Activated CD4-positive, alpha-beta T cell treated with anti-CD3 and anti-CD28 coated beads, Interleukin-2, amount 10 ng/mL, durations not matched to agents 24 days and 14 days (primary cell): ENCODE data around the gene APOA5. TPM values are rescaled to one million over a fixed set of nuclear protein-coding genes. Genes with fewer than 3 reads are reported as not detected.
"Not testable (repeated sequence)": the region's sequence is repeated elsewhere in the genome, so short reads cannot be mapped to it uniquely, and the experiment has no call there.

ENCODE experiments used
- DNase-seq: peaks from one replicate; pipeline ENCODE4 v3.0.0; 2022
- H3K27ac Mint-ChIP-seq: one replicate; pipeline ENCODE4 v1.8.0; 2022; ENCODE audit warnings: mild to moderate bottlenecking, mixed read lengths
- H3K27me3 Mint-ChIP-seq: one replicate; pipeline ENCODE4 v1.8.0; 2022; ENCODE audit warnings: mixed read lengths
- H3K36me3 Mint-ChIP-seq: one replicate; pipeline ENCODE4 v1.8.0; 2022; ENCODE audit warnings: low read depth, mild to moderate bottlenecking, mixed read lengths
- H3K4me1 Mint-ChIP-seq: one replicate; pipeline ENCODE4 v1.8.0; 2021; ENCODE audit warnings: mixed read lengths
- H3K4me3 Mint-ChIP-seq: one replicate; pipeline ENCODE4 v1.8.0; 2022; ENCODE audit warnings: mild to moderate bottlenecking, moderate library complexity, mixed read lengths
- H3K9me3 Mint-ChIP-seq: one replicate; pipeline ENCODE4 v1.8.0; 2021; ENCODE audit warnings: mixed read lengths
- intact Hi-C: fragments of 100-400 bp; cut with micrococcal nuclease; formaldehyde crosslinking; loops from one replicate; pipeline ENCODE4 v1.15.1; 2023
- total RNA-seq: library from RNA; stranded (reverse); gene quantifications from 2 replicates; pipeline ENCODE4 v1.2.3, GENCODE V29; 2022

APOA5 gene
- total RNA-seq, 1 donor from 2014 or later = not detected

DNA sequence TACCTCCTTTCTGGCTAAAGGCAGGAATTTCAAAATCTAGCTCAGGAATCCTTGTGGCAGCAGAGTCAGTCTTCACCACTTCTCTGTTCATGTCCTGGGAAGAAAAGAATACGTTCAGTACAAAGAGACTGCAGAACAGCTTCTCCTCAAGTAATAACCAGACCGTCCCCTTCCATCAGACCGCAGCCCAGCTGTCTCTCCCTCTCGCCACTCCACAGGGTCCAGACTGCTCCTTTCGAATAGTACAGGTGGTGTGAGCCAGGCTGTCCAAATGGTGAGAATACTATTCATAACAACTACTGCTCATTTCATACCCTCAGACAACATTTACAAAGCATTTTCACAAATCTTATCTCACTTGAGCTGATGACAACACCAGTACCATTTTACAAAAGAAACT is 4.7 kb downstream of the APOA5 start:
- Mint-ChIP-seq H3K36me3 (peaks cover 52% of the 10 kb centered on the region), H3K27ac (peak overlapping the region; percentile 76), H3K4me1 (peaks cover 53% of the 10 kb centered on the region), H3K4me3 (peak overlapping the region; percentile 97), H3K9me3 (no peaks in the 10 kb centered on the region), H3K27me3 (peaks cover 2% of the 10 kb centered on the region)
- intact Hi-C loops = loop anchor here (5.0 kb wide), 1 partner anchor 445 kb away; the partner anchor contains the start of genes PCSK7 and RNF214
- DNase-seq = no peak

DNA sequence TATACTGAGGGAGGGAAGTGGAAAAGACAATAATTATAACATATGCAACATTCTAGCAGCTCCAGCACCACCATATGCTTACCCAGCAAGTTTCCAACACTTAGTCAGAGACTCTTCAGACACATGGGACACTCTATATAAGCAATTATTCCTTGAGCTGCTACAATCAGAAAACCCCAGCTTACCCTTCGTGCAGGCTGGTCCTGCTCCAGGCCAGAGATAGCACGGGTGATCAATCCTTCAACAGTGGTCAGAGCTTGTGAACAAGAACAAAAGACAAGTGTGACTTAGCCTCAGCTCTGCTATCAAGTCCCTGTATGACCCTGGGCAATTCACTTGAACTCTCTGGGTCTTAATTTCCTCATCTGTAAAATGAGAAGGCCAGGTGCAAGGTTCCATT is 5.4 kb downstream of the APOA5 start:
- H3K36me3 Mint-ChIP-seq = peaks cover 57% of the 10 kb centered on the region
- DNase-seq = no peak
- peaks cover 52% of the 10 kb centered on the region for H3K4me1 Mint-ChIP-seq
- H3K4me3 Mint-ChIP-seq = peak overlapping the region; percentile 97
- peaks cover 2% of the 10 kb centered on the region for H3K27me3 Mint-ChIP-seq
- H3K27ac Mint-ChIP-seq = no peak overlapping the region
- intact Hi-C loops = loop anchor here (5.0 kb wide), 1 partner anchor 446 kb away; the partner anchor contains the start of genes PCSK7 and RNF214
- H3K9me3 Mint-ChIP-seq = no peaks in the 10 kb centered on the region

DNA sequence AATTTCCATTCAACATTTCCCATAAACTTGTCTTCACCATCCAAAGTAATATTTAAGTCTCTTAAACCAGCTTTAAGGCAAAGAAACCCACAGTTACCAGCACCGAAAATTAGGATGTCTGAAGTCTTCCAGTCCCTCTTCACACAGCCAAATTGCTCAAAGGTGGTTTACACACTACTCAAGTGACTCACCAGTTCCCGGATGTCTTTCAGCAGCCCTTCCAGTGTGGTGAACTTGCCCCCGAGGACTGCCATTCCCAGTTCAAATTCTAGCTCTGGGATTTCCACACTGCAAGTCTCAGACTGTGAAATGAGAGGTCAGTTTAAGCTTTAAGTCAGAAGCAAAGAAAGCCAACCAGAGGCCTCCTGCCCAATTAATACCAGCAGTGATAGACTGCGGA is 9.0 kb downstream of the APOA5 start:
- Mint-ChIP-seq H3K4me1 (peaks cover 55% of the 10 kb centered on the region), H3K27ac (peak overlapping the region; percentile 59), H3K4me3 (no peak overlapping the region), H3K27me3 (no peaks in the 10 kb centered on the region), H3K36me3 (peaks cover 87% of the 10 kb centered on the region), H3K9me3 (no peaks in the 10 kb centered on the region)
- DNase-seq = no peak
- intact Hi-C loops = no loop called here

DNA sequence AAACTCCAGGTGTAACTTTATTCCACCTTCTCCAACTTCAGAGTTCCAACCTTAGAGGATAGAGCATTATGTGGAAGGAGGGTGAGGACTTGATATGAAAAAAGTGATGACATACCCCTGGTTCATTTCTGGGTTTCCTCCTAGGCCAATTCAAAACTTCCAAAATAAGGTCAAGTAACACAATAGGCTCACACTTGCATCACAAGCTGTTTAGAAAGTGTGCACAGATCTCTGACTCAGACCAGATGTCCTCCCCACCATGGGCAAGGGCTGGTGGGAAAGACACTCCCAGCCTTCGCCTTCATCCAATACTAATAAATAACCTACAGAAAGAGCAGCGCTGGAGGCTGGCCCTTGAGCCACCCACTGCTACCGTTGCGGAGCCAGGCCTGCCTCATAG is 13.1 kb downstream of the APOA5 start:
- H3K27ac Mint-ChIP-seq = no peak overlapping the region
- peaks cover 54% of the 10 kb centered on the region for H3K4me1 Mint-ChIP-seq
- intact Hi-C loops = loop anchor here (10.0 kb wide), 2 partner anchors 246 to 1036 kb away; no protein-coding TSS in a partner anchor
- peaks cover 75% of the 10 kb centered on the region for H3K36me3 Mint-ChIP-seq
- no peaks in the 10 kb centered on the region for H3K9me3 Mint-ChIP-seq
- H3K4me3 Mint-ChIP-seq = no peak overlapping the region
- DNase-seq = no peak
- no peaks in the 10 kb centered on the region for H3K27me3 Mint-ChIP-seq

DNA sequence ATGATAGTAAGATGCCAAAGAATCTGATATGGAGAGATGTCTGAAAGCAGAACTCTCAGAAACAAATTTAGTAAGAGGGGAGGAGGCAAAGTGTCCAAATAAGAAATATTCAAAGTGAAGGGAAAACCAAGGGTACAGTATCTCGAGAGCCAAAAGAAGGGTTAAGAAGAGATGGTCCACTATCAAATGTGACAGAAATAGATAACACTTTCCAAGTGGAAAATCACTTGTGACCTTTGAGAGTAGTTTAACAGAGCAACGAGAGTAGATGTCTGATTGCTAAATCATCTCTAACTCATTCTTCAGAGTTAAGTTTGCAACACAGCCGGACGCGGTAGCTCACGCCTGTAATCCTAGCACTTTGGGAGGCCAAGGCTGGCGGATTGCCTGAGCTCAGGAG is 14.6 kb downstream of the APOA5 start:
- H3K27me3 Mint-ChIP-seq = no peaks in the 10 kb centered on the region
- peaks cover 62% of the 10 kb centered on the region for H3K36me3 Mint-ChIP-seq
- no peak overlapping the region for H3K4me3 Mint-ChIP-seq
- intact Hi-C loops = loop anchor here (10.0 kb wide), 2 partner anchors 248 to 1038 kb away; no protein-coding TSS in a partner anchor
- H3K9me3 Mint-ChIP-seq = no peaks in the 10 kb centered on the region
- H3K4me1 Mint-ChIP-seq = peaks cover 43% of the 10 kb centered on the region
- peak overlapping the region; percentile 63 for H3K27ac Mint-ChIP-seq
- no peak for DNase-seq

DNA sequence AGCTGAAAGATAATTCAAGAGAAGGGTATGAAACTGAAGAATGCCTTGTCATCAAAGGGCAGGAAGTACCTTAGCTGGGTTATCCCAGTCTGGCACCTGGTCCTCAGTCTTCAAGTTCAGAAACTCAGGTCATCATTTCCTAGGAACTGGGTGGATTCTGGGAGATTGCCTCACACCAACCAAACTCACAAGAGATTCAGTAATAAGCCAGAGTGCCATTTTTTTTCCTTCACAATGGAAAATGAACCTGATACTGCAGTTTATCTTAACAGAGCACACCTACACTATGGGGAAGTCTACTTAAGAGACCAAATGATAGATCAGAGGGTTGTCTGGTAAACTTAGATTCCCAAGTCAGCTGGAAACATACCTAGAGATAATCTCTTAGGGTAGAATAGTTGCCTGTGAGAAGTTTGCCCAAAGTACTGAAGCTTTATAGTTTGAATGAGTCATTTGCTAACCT is 15.1 kb downstream of the APOA5 start:
- peaks cover 47% of the 10 kb centered on the region for H3K4me1 Mint-ChIP-seq
- no peaks in the 10 kb centered on the region for H3K9me3 Mint-ChIP-seq
- DNase-seq = no peak
- no peak overlapping the region for H3K4me3 Mint-ChIP-seq
- peak overlapping the region; percentile 63 for H3K27ac Mint-ChIP-seq
- H3K27me3 Mint-ChIP-seq = no peaks in the 10 kb centered on the region
- H3K36me3 Mint-ChIP-seq = peaks cover 58% of the 10 kb centered on the region
- intact Hi-C loops = loop anchor here (10.0 kb wide), 2 partner anchors 248 to 1038 kb away; no protein-coding TSS in a partner anchor

DNA sequence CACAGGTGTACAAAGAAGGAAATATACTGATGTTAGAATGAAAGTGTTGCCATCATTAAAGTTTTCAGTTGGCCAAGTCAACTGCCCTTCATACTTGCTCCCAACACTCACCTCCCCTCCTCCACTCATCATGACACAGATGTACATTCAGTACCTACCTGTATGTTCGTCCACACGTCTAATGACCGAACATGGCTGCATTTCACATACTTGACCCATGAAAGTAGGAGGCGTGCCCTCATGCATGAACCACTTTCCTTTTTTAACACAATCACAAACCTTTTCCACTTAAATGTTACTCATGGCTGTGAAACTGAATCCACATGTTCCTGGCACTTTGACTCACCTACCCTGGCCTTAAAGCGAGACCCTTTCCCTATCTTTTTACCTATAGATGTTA is 15.7 kb downstream of the APOA5 start:
- DNase-seq = no peak
- Mint-ChIP-seq H3K9me3 (no peaks in the 10 kb centered on the region), H3K36me3 (peaks cover 54% of the 10 kb centered on the region), H3K27me3 (no peaks in the 10 kb centered on the region), H3K4me1 (peaks cover 48% of the 10 kb centered on the region), H3K4me3 (no peak overlapping the region), H3K27ac (peak overlapping the region; percentile 63)
- intact Hi-C loops = loop anchor here (10.0 kb wide), 2 partner anchors 249 to 1039 kb away; no protein-coding TSS in a partner anchor

DNA sequence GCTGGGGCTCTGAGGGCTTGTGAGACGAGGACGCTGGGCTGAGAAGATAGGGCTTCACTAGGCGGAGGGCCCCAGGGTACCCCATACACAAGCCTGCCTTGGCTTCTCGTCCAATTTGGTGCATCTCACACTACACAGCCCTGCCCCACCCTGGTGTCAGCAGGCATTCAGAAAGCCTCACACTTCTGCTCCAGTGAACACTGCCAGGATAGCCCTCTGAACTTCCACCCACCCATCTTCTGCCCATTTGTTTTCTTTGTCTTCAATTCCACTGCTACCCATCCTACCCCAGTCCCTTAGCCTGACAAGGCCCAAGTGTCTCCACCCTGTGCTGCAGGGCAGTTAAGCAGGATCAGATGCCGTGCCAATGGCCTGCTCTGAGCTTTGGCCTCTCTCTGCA is 17.0 kb downstream of the APOA5 start:
- Mint-ChIP-seq H3K9me3 (no peaks in the 10 kb centered on the region), H3K4me3 (no peak overlapping the region), H3K27ac (no peak overlapping the region), H3K4me1 (peaks cover 48% of the 10 kb centered on the region), H3K27me3 (no peaks in the 10 kb centered on the region), H3K36me3 (peaks cover 50% of the 10 kb centered on the region)
- no peak for DNase-seq
- intact Hi-C loops = loop anchor here (5.0 to 10.0 kb wide), 4 partner anchors 78 to 1040 kb away; partner anchors contain the start of gene SIK3

DNA sequence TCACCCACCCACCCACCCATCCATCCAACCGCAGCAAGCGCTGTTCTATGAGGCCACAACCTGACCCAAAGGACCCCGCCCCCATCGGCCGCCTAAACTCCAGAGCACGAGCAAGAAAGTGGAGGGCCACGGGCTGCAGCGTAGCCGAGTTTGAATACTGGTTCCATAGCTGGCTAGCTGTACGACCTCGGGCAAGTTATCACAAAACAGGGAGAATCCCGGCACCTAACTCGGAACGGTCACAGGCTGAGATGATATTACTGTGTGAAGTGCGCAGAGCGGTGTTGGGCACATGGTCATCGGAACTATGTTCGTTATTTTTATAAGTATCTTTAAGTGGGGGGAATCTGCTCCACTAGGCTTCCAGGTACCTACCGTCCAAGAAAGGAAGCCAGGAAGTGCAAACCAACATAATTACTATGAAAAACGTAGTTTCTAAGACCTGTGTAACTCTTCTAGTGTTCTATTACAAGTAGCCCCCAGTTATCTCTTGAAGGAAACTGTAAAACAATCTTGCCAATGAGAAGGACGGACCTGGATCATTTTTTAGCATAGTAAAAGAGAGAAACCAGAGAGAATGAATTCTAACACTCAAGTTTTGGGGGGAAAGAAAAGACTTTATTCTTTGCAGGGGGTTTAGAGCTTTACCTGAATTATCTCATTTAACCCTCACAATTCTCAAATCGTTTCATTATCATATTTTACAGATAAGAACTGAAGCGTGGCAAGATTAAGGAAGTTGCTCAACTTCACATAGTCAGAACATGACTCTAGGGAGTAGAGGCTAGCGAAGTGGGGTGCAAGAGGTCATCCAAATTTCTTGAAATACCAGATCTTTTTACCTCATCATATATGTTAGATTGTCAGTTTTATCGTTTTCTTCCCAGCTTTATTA is 18.2 kb downstream of the APOA5 start:
- H3K27ac Mint-ChIP-seq = peak overlapping the region; percentile 95
- no peak for DNase-seq
- peaks cover 51% of the 10 kb centered on the region for H3K4me1 Mint-ChIP-seq
- intact Hi-C loops = loop anchor here (1.0 to 10.0 kb wide), 7 partner anchors 15 to 1041 kb away; partner anchors contain the start of genes SIK3 and ZPR1
- H3K9me3 Mint-ChIP-seq = no peaks in the 10 kb centered on the region
- peak overlapping the region; percentile 91 for H3K4me3 Mint-ChIP-seq
- H3K36me3 Mint-ChIP-seq = peaks cover 42% of the 10 kb centered on the region
- no peaks in the 10 kb centered on the region for H3K27me3 Mint-ChIP-seq

DNA sequence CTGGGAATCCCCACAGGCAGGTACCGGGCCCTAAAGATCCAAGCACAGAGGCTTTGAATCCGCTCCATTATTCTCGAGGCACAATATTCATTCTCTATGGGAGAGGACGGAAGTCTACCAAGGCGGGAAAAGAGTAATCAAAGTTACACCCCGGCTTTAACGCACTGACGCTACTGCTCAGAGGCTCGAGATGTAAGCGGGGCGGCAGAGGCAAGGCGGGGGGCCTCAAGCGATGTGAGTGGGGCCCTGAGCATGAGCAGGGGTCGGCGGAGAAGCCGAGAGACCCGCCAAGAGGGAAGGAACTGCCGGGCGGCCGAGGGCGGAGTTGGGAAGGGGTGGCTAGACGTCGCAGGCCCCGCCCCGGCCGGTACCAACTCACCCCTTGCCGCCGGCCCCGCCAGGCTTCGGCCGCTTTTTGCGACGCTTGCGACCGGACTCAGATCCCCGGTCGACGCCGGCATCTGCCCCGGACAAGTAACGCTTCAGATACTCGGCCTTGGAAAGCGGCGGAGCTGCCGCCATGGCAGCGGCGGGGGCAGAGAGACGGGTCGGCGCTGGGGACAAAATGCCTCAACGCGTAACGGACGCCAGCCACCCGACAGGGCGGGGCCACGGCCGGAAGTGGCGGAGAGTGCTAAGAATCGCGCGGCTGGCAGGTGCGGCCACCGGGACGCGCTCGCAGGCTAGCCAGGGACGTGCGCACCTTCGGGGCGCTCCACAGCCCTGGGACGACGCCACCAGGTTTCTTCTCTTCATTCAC is 19.1 kb downstream of the APOA5 start, which contains the start of gene BUD13:
Gene BUD13, minus strand, starts transcription at position 545 of the 760 bp plus-strand sequence. Its CDS starts 23 bp downstream, at position 522.
- Mint-ChIP-seq H3K36me3 (peaks cover 38% of the 10 kb centered on the region), H3K4me3 (peak within 1 kb of the TSS; percentile 91), H3K27me3 (no peaks in the 10 kb centered on the region), H3K9me3 (no peaks in the 10 kb centered on the region), H3K4me1 (peaks cover 46% of the 10 kb centered on the region), H3K27ac (peak within 1 kb of the TSS; percentile 95)
- intact Hi-C loops = loop anchor here (1.0 to 10.0 kb wide), 7 partner anchors 16 to 1042 kb away; partner anchors contain the start of genes SIK3 and ZPR1
- DNase-seq = peak; percentile 99

DNA sequence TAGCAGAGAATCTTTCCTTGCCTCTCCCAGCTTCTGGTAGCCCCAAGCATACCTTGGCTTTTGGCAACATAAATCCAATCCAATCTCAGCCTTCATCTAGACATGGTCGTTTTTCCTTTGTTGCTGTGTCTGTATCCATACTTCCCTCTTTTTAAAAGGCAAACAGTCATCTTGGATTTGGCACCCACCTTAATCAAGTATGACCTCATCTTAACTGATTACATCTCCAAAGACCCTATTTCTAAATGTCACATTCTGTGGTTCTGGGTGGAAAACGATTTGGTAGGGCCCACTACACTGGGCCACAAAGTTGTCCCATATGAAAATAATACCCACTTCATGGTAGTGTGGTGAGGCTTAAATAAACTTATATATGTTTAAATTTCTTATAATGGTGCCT is 19.7 kb downstream of the APOA5 start:
- intact Hi-C loops = loop anchor here (5.0 to 10.0 kb wide), 4 partner anchors 80 to 1043 kb away; partner anchors contain the start of gene SIK3
- no peak for DNase-seq
- peak overlapping the region; percentile 91 for H3K4me3 Mint-ChIP-seq
- H3K27me3 Mint-ChIP-seq = no peaks in the 10 kb centered on the region
- H3K9me3 Mint-ChIP-seq = no peaks in the 10 kb centered on the region
- peaks cover 33% of the 10 kb centered on the region for H3K36me3 Mint-ChIP-seq
- peak overlapping the region; percentile 95 for H3K27ac Mint-ChIP-seq
- peaks cover 44% of the 10 kb centered on the region for H3K4me1 Mint-ChIP-seq

DNA sequence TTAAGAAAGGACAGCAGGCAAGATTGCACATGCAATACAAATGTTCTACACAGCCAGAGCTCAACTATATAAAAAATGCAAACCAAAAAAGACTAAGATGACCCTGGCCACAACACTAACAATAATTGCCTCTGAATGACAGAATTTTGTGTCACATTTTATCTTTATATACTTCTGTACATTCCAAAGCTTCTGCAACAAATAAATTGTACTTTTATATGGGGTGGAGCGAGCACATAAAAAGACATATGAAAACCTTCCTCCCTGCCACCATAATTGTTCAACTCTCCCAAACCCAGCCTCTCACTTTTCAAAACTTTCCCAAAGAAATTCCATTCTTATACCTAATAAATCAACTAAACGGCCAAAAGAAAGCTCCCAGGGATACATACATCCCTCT is 29.5 kb downstream of the APOA5 start:
- intact Hi-C loops = no loop called here
- no peak overlapping the region for H3K27ac Mint-ChIP-seq

DNA sequence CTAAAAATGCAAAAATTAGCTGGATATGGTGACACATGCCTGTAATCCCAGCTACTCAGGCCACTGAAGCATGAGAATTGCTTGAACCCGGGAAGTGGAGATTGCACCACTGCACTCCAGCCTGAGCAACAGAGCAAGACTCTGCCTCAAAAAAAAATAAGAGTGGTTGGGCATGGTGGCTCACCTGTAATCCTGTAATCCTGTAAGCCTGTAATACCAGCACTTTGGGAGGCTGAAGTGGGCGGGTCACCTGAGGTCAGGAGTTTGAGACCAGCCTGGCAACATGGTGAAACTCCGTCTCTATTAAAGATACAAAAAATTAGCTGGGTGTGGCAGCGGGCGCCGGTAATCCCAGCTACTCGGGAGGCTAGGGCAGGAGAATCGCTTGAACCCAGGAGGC is 35.6 kb downstream of the APOA5 start:
- DNase-seq, H3K9me3 Mint-ChIP-seq, H3K4me1 Mint-ChIP-seq, H3K27ac Mint-ChIP-seq, H3K4me3 Mint-ChIP-seq, intact Hi-C loops, H3K27me3 Mint-ChIP-seq: not testable (repeated sequence)
- peaks cover 56% of the 10 kb centered on the region for H3K36me3 Mint-ChIP-seq

More for the DNA sequence above, 29.5 kb downstream of the APOA5 start:
- DNase-seq = no peak
- H3K27me3 Mint-ChIP-seq = no peaks in the 10 kb centered on the region
- H3K9me3 Mint-ChIP-seq = no peaks in the 10 kb centered on the region
- H3K4me1 Mint-ChIP-seq = peaks cover 6% of the 10 kb centered on the region
- H3K36me3 Mint-ChIP-seq = peaks cover 53% of the 10 kb centered on the region
- no peak overlapping the region for H3K4me3 Mint-ChIP-seq
